PFSK-1 (cell line): ENCODE measurements around the gene KCNG2.

Source experiments
- FOXP2 ChIP-seq: optimal IDR thresholded peaks from 2 replicates; pipeline ENCODE3; 2011; ENCODE audit warnings: borderline replicate concordance, control low read depth, inconsistent platforms; ENCODE audit not compliant: insufficient read depth; ENCODE audit errors: extremely low read length, extremely low read depth
- POLR2AphosphoS5 ChIP-seq: IDR thresholded peaks from 2 replicates; pipeline ENCODE4 v1.6.1; 2012; ENCODE audit warnings: low read depth, mild to moderate bottlenecking, control low read depth, low read length, moderate library complexity
- SIN3A ChIP-seq: IDR thresholded peaks from 2 replicates; pipeline ENCODE4 v1.6.1; 2012; ENCODE audit warnings: mild to moderate bottlenecking, low read length, moderate library complexity, borderline replicate concordance; ENCODE audit not compliant: insufficient read depth
- TF ChIP-seq, protein P1 (sequence below), 2 experiments: IDR thresholded peaks; 2 replicates each; pipeline versions ENCODE4 v1.6.1 to v1.8.0; 2011 to 2012; ENCODE audit warnings: low read depth in 2 of 2, low read length in 2 of 2, control low read depth in 1 of 2, inconsistent platforms in 1 of 2, mild to moderate bottlenecking in 1 of 2, moderate library complexity in 1 of 2; ENCODE audit not compliant: insufficient read depth in 1 of 2

DNA sequence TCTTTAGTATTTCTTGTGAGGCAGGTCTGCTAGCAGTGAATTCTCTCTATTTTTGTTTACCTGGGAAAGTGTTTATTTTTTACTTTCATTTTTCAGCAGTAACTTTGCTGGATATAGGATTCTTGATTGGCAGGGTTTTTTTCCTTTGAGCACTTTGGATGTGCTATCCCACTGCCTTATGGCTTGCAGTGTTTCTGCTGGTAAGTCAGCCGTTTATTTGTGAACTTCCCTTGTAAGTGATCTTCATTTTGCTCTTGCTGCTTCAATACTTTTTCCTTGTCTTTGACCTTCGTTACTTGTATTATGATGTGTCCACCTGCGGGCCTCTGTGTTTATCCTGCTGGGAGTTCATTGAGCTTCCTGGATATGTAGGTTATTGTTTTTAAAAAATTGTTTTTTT, 99.0 kb downstream of the KCNG2 start:
- no peak for TF ChIP-seq FOXP2
- TF ChIP-seq, protein P1, sequence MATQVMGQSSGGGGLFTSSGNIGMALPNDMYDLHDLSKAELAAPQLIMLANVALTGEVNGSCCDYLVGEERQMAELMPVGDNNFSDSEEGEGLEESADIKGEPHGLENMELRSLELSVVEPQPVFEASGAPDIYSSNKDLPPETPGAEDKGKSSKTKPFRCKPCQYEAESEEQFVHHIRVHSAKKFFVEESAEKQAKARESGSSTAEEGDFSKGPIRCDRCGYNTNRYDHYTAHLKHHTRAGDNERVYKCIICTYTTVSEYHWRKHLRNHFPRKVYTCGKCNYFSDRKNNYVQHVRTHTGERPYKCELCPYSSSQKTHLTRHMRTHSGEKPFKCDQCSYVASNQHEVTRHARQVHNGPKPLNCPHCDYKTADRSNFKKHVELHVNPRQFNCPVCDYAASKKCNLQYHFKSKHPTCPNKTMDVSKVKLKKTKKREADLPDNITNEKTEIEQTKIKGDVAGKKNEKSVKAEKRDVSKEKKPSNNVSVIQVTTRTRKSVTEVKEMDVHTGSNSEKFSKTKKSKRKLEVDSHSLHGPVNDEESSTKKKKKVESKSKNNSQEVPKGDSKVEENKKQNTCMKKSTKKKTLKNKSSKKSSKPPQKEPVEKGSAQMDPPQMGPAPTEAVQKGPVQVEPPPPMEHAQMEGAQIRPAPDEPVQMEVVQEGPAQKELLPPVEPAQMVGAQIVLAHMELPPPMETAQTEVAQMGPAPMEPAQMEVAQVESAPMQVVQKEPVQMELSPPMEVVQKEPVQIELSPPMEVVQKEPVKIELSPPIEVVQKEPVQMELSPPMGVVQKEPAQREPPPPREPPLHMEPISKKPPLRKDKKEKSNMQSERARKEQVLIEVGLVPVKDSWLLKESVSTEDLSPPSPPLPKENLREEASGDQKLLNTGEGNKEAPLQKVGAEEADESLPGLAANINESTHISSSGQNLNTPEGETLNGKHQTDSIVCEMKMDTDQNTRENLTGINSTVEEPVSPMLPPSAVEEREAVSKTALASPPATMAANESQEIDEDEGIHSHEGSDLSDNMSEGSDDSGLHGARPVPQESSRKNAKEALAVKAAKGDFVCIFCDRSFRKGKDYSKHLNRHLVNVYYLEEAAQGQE (IDR thresholded peaks at IDR 0.05; ENCODE audit: insufficient read depth in 1 of 2, low read depth in 2 of 2, low read length in 2 of 2) = no peak
- no peak for TF ChIP-seq POLR2AphosphoS5
- no peak for TF ChIP-seq SIN3A
